SW 1271 (cell line): Measurements from ENCODE around the gene TSPO.
"Not testable (repeated sequence)": the region's sequence is repeated elsewhere in the genome, so short reads cannot be mapped to it uniquely, and the experiment has no call there.

Experiments
- DNase-seq, 2 experiments: peaks; one replicate each; lab custom pipeline; 2025; lab: John Stamatoyannopoulos, UW

Gene TSPO

GRCh38 chr22:43151251-43152002 is at the start of gene TSPO:
Gene TSPO (plus strand): TSS chr22:43151559. CDS start chr22:43159239, 7,680 bp downstream.
- DNase-seq = peak in 1 of 2 experiments; percentile 38

GRCh38 chr22:43104056-43104625 is 47.2 kb upstream of the TSPO start:
- DNase-seq = not testable (repeated sequence)

GRCh38 chr22:43104950-43105349 is 46.4 kb upstream of the TSPO start:
- not testable (repeated sequence) for DNase-seq

DNA sequence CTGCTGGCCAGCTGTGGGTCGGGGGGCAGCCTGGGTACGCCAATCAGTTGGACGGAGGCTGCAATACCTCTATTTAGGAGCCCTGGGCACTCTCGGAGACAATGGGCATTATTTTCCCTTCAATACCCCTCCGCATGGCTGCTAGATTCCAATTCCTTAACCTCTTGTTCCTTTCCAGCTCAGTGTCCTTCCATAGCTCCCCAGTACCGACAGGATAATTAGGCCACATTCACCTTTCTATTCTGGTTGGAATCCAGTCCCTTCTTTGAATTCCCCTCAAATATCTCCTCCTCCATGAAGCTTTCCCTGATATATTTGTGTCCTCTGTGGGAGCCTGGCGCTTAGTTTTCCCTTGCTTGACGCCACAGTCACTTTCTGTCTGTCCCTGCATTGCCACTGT is 45.1 kb upstream of the TSPO start:
- DNase-seq = no peak

GRCh38 chr22:43109511-43109910 is 41.8 kb upstream of the TSPO start:
- no peak for DNase-seq

GRCh38 chr22:43109921-43110443 is 41.4 kb upstream of the TSPO start:
- DNase-seq = peak in 1 of 2 experiments; percentile 39

- peak in 1 of 2 experiments; percentile 37 for DNase-seq
Measured at GRCh38 chr22:43110444-43110926, 40.9 kb upstream of the TSPO start, which contains the start of gene BIK. Gene BIK (plus strand): TSS chr22:43110750. CDS start chr22:43124023, 13,273 bp downstream.

DNA sequence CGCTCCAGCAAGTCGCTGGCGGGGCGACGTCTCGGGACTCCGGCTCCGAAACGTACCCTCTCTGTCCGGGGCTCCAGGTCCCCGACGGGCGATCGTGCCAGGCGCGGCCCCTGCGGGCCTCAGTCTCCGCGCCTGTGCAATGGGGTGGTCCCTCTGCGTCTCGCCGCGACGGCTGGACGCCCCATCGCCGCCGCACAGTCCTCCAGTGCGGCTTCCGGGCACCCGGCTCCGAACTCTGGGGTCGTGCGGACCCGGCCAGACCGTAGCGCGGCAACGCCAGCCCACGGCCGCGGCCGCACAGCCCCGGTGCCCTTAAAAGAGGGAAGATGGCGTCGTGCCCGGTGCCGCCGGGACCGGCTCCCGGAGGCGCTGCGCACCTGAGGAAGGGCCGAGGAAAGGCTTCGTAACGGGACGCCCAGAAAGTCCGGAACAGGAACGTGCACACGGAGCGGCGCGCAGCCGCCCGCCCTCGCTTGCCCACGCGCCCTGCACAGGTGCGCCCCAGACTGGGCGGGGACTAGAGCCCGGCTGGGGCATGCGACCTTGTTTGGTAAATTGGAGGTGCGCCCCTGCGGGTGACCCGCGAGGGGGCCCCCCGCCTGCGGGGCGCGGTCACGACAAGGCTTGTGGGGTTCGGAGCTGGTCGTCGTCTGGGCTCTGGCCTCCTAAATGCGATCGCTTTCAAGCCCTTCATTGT is 40.3 kb upstream of the TSPO start:
- no peak for DNase-seq

GRCh38 chr22:43113526-43114251 is 37.7 kb upstream of the TSPO start:
- no peak for DNase-seq

- DNase-seq = no peak
Measured at GRCh38 chr22:43114958-43115357, 36.4 kb upstream of the TSPO start.

GRCh38 chr22:43116932-43117331 is 34.4 kb upstream of the TSPO start:
- no peak for DNase-seq

DNA sequence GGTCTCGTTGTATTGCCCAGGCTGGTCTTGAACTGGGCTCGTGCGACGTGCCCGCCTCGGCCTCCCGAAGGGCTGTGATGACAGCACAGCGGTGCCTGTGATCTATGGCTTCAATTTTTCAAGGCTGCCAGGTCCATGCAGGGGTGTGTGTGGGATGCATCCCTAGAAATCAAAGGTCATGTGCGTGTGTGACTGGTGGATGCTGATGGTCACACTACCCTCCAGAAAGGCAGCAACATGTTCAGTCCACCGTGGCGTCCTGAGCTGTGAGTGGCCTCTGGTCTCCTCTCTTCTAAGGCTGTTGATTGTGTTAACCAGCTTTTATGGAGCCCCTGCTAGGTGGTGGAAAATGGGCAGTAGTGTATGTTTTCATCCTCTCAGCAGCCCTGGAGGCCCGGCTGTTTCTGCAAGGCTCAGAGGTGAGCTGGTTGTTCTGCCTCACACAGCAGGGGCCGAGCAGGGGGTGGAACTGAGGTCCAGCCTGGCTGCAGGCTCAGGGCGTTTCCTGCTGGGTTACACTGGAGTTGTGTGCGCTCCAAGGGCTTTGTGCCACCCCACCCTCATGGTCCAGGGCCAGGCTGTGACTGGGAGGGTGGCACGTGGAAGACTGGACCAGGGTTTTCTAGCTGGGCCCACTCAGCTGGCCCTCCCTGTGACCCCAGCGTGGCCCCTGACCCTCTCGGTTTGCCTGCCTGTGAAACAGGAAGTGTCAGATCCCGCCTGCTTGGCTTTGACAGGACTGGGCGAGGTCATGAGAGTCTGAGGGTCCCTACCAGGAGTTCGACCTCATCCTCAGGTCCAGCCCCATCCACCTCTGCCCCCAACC is 33.1 kb upstream of the TSPO start:
- DNase-seq = no peak

DNA sequence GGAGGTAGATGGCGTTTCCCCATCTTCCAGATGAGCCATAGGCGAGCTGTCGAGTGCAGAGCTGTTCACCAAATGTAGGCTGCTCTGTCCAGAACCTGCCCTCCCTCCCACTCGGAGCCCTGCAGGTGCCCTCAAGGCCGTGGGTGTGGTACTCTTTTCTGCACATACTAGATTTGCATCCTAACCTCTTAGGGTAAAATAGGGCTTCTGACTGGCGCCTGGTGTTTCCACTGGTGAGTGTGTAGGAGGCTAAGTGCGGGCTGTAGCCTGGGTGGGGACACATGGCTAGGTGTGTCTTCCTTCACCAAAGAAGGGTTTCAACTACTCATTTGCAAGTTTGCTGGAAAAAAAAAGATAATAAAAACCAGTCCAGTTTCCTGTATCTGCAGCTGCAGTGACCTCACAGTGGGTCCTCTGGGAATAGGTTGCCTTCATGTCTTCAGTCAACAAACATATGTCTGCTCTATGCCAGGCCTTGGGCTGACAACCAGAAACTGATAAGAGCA is 32.4 kb upstream of the TSPO start:
- no peak for DNase-seq

GRCh38 chr22:43126501-43127165 is 24.7 kb upstream of the TSPO start:
- peak; percentile 28 to 76 for DNase-seq

DNA sequence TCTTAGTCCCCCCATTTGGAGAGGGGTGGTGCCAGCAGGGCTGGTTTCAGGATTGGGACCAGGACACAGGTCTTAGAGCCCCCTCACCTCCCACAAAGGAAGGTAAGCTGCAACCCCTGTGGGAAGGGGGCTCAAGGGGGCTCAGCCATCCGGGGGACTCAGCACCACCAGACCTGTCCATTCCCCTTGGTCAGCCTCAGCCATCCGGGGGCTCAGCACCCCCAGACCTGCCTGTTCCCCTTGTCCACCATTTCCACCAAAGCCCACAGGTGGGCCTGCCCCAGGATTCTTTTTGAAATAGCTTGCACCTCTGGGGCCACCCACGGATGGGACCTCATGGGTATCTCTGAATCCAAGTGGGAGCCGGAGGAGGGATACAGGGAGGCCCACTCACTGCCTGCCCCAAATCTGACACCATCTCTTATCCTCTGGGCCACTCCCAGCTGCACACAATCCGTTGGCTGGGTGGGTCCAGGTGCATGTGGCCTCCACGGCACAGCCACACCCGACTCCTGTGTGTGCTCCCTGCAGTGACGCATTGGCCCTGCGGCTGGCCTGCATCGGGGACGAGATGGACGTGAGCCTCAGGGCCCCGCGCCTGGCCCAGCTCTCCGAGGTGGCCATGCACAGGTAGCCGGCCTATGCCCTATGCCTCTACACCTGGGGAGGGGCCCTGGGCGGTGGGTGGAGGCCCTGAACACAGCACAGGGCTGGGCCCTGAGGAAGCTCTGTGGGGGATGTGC is 24.0 kb upstream of the TSPO start:
- DNase-seq = no peak

- no peak for DNase-seq
Measured at GRCh38 chr22:43128116-43128515, 23.2 kb upstream of the TSPO start.

DNA sequence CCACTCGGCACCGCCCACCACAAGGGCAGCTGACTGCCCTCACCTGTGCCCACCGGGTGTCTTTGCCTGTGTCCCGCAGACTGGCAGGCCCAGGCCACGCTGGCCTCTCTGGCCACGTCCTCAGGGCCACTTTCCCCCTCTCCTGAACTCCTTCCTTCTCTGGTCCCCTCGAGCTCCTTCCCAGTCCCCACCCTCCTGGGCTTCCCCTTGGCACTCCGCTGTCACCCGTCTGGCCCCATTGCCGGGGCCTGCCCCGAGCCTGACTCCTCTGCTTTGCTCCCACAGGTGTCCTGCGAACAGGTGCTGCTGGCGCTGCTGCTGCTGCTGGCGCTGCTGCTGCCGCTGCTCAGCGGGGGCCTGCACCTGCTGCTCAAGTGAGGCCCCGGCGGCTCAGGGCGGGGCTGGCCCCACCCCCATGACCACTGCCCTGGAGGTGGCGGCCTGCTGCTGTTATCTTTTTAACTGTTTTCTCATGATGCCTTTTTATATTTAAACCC is 22.4 kb upstream of the TSPO start:
- DNase-seq = no peak

- DNase-seq = no peak
Measured at GRCh38 chr22:43129426-43130425, 21.6 kb upstream of the TSPO start.
